RWPE2 (cell line): Measurements from ENCODE around the gene ARHGAP26.
A peak's percentile ranks its signal among the peaks of the same experiment; 100 is the strongest.

Experiments
- ATAC-seq: fragments of 200-7000 bp; cut with Tn5 transposase; 3 replicates; pipeline ENCODE4 v1.9.1; 2021; ENCODE audit warnings: low read depth
- DNase-seq: peaks from one replicate; pipeline ENCODE4 v3.0.0-alpha.2; 2020; ENCODE audit warnings: low spot score
- H3K27ac ChIP-seq: fragments of 450-650 bp; 2 replicates; pipeline ENCODE4 v1.5.1; 2017; ENCODE audit warnings: mild to moderate bottlenecking; ENCODE audit not compliant: poor library complexity, severe bottlenecking
- H3K27me3 ChIP-seq: fragments of 250-450 bp; sonication (Bioruptor Pico); 2 replicates; pipeline ENCODE4 v1.5.1; 2021; ENCODE audit warnings: mild to moderate bottlenecking, moderate library complexity; ENCODE audit not compliant: insufficient read depth, poor library complexity, severe bottlenecking
- H3K36me3 ChIP-seq: fragments of 250-450 bp; sonication (Bioruptor Pico); 2 replicates; pipeline ENCODE4 v1.5.1; 2020; ENCODE audit warnings: low read depth, mild to moderate bottlenecking, moderate library complexity
- H3K4me1 ChIP-seq: fragments of 250-450 bp; sonication (Bioruptor Pico); 2 replicates; pipeline ENCODE4 v1.5.1; 2021; ENCODE audit warnings: mild to moderate bottlenecking, moderate library complexity; ENCODE audit not compliant: insufficient read depth, poor library complexity, severe bottlenecking
- H3K4me3 ChIP-seq: fragments of 250-450 bp; sonication (Bioruptor Pico); 2 replicates; pipeline ENCODE4 v1.5.1; 2021; ENCODE audit warnings: mild to moderate bottlenecking, moderate library complexity; ENCODE audit not compliant: severe bottlenecking
- H3K9me3 ChIP-seq: fragments of 250-450 bp; sonication (Bioruptor Pico); 2 replicates; pipeline ENCODE4 v1.5.1; 2021; ENCODE audit warnings: mild to moderate bottlenecking, moderate library complexity; ENCODE audit not compliant: severe bottlenecking
- TF ChIP-seq, protein P1 (sequence below): fragments of 450-650 bp; IDR thresholded peaks from one replicate; pipeline ENCODE4 v1.5.1; 2017; ENCODE audit warnings: mild to moderate bottlenecking, moderate library complexity; ENCODE audit not compliant: poor library complexity, severe bottlenecking

The ARHGAP26 gene

DNA sequence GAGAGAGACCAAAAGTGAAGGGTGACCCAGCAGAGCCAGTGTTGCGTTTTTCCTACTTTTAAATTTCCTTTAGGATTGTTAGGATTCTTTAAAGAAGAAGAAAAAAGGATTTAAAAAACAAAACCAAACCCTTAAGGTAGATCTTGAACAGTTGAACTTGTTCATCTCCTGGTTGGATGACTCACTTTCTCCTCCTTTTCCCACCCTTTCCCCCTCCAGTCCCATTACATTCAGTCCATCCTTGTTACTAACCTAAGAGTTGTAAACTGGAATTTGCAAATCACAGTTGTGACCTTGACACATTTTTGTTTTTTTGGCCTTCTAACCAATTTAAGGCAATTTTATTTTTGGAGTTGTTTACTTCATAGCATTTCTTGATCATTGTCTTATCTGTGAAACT is 289.2 kb downstream of the ARHGAP26 start:
- H3K4me3 ChIP-seq: no peak overlapping the region
- TF ChIP-seq, protein P1, sequence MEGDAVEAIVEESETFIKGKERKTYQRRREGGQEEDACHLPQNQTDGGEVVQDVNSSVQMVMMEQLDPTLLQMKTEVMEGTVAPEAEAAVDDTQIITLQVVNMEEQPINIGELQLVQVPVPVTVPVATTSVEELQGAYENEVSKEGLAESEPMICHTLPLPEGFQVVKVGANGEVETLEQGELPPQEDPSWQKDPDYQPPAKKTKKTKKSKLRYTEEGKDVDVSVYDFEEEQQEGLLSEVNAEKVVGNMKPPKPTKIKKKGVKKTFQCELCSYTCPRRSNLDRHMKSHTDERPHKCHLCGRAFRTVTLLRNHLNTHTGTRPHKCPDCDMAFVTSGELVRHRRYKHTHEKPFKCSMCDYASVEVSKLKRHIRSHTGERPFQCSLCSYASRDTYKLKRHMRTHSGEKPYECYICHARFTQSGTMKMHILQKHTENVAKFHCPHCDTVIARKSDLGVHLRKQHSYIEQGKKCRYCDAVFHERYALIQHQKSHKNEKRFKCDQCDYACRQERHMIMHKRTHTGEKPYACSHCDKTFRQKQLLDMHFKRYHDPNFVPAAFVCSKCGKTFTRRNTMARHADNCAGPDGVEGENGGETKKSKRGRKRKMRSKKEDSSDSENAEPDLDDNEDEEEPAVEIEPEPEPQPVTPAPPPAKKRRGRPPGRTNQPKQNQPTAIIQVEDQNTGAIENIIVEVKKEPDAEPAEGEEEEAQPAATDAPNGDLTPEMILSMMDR: no peak
- no peaks in the 10 kb centered on the region for H3K27me3 ChIP-seq
- peaks cover 65% of the 10 kb centered on the region for H3K4me1 ChIP-seq
- H3K36me3 ChIP-seq: no peaks in the 10 kb centered on the region
- DNase-seq (no peak), ATAC-seq (no peak)
- no peaks in the 10 kb centered on the region for H3K9me3 ChIP-seq
- peak overlapping the region; percentile 97 for H3K27ac ChIP-seq

- DNase-seq (no peak), ATAC-seq (no peak)
- Histone ChIP-seq H3K27me3 (no peaks in the 10 kb centered on the region), H3K36me3 (no peaks in the 10 kb centered on the region), H3K4me1 (peaks cover 66% of the 10 kb centered on the region), H3K27ac (peak overlapping the region; percentile 97), H3K9me3 (no peaks in the 10 kb centered on the region), H3K4me3 (no peak overlapping the region)
- TF ChIP-seq, protein P1: no peak
Measured at GRCh38 chr5:143059976-143060765, 290.0 kb downstream of the ARHGAP26 start.

DNA sequence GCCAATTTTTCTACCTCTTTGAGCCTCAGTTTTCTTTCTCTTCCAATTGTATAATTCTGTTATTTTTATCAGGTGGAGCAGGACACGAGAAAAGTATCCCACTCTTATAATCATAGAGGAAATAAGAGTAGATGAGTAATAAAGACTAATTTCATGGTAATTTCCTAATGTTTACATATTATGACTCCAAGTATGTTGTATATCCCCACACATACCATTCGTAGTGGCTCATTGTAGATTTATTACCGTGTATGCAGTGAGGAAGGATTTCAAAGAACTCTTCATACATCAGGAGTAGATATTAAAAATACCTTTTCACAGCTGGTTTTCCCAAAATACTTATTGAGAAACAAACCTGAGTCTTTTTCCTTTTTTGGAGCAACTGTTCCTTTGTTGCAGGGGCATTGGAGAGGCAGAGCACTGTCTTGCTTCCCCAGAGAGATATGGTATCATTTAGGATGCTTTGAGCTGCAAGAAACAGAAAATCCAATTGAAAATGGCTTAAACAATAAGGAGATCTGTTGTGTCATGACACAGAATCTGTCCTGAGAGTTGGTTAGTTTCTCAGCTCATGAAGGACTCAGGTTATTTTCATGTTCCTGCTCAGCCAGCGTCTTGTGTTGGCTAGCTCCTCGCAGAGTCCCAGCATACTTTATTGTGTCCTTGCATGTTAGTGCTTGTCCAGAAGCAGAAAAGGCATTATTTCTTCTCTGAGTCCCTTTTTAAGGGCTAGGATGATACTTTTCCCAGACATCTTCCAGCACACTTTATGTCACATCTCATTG is 291.2 kb downstream of the ARHGAP26 start:
- no peak for DNase-seq
- Histone ChIP-seq H3K9me3 (no peaks in the 10 kb centered on the region), H3K27ac (peak overlapping the region; percentile 97), H3K4me1 (peaks cover 60% of the 10 kb centered on the region), H3K27me3 (no peaks in the 10 kb centered on the region), H3K4me3 (no peak overlapping the region), H3K36me3 (no peaks in the 10 kb centered on the region)
- peak; percentile 94 for ATAC-seq
- TF ChIP-seq, protein P1: no peak

GRCh38 chr5:143062379-143062778 is 292.2 kb downstream of the ARHGAP26 start:
- no peak overlapping the region for H3K4me3 ChIP-seq
- no peaks in the 10 kb centered on the region for H3K36me3 ChIP-seq
- H3K27ac ChIP-seq: peak overlapping the region; percentile 97
- no peaks in the 10 kb centered on the region for H3K27me3 ChIP-seq
- TF ChIP-seq, protein P1: no peak
- DNase-seq (no peak), ATAC-seq (no peak)
- H3K9me3 ChIP-seq: no peaks in the 10 kb centered on the region
- peaks cover 57% of the 10 kb centered on the region for H3K4me1 ChIP-seq
